ENCODE data around the gene DHX9.

Gene DHX9

GRCh38 chr1:182839209-182840066, at the start of gene DHX9:
DHX9 (plus strand) TSS chr1:182839347; CDS start chr1:182842567, 3,220 bp downstream.
- peak; percentile 91 for DNase-seq

DNA sequence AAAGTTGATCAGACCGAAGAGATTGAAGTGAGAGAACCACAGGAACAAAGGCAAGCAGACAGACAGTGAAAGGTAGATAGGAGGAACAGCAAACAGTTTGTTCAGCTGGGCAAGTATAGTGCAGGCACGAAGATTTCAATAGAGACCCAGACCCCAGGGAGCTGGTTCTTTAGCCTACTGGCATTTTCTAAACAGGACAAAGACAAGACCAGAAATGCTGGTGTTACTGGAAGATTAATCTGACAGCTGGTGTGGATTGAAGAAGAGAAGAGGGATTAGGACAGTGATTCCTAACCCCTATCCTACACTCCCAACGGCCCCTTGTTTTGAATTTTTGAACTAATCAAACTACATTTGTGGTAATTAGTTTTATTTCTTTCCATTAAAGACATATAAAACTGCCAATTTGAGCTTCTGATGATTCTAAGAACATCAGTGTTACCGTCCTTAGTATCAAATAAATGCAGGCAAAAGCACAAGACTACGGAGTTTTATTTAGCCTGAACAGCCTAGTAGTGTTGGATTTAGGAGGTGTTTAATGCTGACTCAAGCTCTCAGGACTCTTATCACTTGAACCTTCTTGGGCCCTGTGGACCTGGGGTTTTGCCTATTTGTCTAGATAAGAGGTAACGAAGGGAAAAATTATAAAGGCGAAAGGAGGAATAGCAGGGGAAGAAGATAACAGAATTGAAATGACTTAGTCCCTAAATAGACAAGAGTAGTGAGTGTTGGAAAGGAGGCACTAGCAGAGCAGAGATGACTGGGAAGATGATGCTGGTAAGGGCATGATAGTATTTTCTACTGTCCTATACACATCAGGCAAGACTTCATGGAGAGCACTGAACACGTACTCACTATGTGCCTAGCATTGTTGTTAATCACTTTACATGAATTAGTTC, 47.6 kb upstream of the DHX9 start:
- DNase-seq: no peak

DNA sequence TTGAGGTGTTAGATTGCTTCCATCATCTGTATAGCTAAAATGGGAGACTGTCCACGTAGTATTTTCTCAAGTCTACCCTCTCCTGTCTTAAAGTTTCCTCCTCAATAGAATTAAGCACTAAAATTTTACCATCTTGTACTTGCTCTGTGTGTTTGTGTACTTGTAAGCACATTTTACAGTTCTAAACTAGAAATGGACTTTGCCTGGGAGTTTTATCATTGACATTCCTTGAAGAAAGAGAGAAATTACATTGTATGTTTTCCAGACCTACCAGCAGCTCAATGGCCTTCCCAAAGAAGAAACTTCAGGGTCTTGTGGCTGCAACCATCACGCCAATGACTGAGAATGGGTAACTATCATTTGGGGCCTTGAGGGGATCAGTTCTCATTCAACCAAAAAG, 45.1 kb upstream of the DHX9 start:
- DNase-seq: no peak

DNA sequence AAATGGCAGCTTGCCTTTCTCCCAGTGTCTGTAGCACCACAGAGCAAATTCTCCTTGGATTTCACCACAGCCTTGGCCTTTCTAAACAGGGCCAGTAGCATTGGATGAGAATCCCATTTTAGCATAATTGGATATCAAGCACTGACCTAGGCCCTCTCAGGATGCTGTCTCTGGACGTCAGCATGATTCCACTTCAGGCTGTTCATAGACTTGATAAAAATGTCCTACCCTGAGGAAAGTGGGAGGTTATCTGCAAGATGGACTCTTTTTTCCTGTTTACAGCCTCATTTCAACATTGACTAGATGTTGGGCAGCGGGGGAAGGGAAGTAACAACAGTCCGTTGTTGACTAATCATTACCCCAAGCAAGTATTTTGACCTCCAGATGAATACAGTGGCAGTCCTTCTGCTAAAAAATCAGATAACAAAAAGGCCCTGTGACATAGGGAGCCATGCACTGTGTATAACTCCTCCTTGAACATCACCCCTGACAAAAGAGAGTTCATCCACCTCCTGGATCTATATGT, 44.4 kb upstream of the DHX9 start:
- DNase-seq: no peak

- no peak for DNase-seq
These were observed 43.5 kb upstream of the DHX9 start for GRCh38 chr1:182795563-182796228.

GRCh38 chr1:182802006-182802803, 36.9 kb upstream of the DHX9 start:
- no peak for DNase-seq

DNA sequence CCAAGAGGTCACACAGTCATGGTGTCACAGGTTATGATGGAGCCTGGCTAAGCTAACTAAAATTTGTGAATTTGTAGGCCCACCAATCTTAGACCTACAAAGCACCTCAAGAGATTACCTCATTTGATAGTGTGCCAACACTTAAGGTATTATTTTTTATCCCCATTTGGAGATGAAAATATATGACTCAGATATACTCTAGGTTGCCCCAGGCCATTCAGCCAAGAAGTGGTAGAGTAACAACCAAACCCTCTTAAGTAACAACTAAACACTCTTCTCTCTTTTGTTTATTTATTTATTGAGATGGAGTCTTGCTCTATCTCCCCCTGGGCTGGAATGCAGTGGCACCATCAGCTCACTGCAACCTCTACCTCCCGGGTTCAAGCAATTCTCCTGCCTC, 35.3 kb upstream of the DHX9 start:
- DNase-seq: no peak

GRCh38 chr1:182806015-182806678, 33.0 kb upstream of the DHX9 start:
- no peak for DNase-seq

- no peak for DNase-seq
These were observed 31.2 kb upstream of the DHX9 start for GRCh38 chr1:182807907-182808306.

- no peak for DNase-seq
These were observed 29.7 kb upstream of the DHX9 start for GRCh38 chr1:182809414-182809957.

GRCh38 chr1:182811975-182812722, 27.0 kb upstream of the DHX9 start:
- no peak for DNase-seq

DNA sequence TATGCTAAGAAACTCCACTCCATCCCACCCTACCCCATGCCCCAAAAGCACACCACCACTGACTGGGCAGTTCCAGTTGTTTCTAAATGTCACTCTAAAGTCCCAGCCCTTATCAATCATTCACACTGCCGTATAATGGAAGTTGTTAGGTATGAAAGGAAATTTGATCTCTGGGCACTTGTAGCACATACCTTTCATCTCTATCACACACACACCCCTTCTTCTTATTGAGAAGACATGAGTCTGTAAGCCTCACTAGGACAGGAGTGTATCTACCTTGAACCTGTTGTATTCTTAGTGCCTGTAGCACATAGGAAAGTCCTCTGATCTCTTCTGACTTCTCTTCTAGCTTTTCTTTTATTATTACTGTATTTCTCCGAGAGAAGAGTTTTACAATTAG, 22.3 kb upstream of the DHX9 start:
- no peak for DNase-seq

DNA sequence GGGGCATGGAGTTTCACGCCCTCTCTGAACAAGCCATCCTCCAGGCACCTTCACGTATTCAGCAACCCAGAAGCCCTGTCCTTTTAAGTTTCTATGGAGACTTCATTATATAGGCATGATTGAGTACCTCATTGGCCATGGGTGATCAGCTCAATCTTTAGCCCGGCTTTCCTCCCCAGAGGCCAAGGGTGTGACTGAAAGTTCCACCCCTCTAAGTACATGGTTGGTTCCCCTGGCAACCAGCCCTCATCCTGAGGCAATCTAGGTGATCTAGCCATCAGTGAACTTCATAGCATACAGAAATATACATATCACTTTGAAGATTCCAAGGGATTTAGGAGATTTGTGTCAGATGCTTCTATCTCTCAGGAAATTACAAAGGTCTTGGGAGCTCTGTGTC, 21.3 kb upstream of the DHX9 start:
- DNase-seq: no peak

DNA sequence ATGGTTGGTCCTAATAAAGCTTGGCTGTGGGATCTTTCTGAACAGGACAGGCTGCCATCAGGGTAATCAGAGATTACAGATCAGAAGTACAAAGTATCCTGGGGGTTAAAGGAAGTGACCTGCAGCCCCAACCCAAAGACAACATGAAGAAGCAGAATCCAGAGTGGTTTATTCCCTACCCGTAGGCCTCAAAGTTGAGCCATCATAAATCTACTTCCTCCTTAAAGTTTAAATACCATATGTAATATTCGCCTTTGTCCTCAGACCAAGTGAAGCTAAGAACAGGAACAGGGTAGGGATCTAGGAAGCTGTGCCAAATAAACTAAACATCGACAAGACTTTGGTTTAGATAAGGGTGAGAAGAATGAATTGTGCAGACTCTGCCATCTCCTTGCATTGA, 15.9 kb upstream of the DHX9 start:
- no peak for DNase-seq

- no peak for DNase-seq
These were observed 12.3 kb upstream of the DHX9 start for GRCh38 chr1:182826892-182827291.

- no peak for DNase-seq
These were observed 9.7 kb upstream of the DHX9 start for GRCh38 chr1:182829285-182829932.

- DNase-seq: no peak
These were observed 5.9 kb upstream of the DHX9 start for GRCh38 chr1:182833271-182833670.

DNA sequence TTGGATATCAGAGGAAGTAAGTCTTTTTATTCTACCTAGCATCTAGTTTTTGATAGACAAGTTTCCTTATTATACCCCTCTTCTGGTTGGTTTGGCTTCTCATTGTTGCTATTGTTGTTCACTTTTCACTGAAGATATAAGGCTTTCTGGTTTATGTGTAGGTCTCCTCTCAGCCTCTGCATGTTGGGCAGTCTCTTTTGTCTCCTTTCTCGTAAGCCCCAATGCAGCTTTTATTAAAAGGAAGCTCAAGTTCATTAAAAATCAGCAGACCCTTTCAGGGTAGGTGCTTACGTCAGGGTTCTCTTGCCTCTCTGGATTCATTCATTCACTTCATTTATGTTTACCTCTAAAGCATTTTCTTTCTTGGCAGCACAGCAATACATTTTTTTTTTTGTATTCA, 4.8 kb upstream of the DHX9 start:
- no peak for DNase-seq

DNA sequence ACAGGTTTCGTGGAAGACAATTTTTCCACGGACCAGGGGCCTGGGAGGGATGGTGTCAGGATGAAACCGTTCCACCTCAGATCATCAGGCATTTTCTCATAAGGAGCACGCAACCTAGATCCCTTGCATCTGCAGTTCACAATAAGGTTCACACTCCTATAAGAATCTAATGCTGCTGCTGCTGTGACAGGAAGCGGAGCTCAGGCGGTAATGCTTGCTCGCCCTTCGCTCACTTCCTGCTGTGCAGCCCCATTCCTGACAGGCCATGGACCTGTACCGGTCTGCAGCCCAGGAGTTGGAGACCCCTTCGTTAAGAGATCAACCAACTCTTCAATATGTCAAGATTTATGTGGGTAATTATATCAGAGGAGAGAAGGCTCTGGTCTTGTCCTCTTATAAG, 3.3 kb upstream of the DHX9 start:
- no peak for DNase-seq

DNA sequence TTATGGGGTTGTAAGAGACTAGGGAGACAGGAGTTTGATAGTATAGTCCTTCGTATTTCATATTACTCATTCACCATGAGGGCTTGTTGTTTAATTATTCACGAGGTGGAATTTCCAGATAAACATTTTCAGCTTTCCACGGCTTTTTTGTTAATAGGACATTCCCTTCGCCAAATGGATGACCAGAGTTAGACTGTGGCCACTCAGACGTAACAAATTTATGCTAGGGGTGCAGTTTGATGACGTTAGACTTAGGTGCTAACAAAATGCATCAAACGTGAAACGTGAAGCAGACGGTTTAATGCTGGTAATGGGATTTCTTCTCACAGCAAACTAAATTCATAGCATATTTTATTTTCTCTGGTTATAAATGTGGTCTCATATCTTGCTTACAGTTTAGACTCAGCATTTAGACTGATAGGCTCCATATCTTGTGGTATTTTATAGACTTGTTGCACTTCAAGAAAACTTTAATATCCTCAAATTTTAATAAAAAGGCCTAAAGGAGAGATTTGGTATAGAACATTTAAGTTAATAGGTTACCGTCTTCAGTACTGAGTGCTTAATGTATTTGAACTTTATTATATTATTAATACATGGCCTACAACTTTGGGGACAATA, 2.3 kb downstream of the DHX9 start:
- DNase-seq: no peak
